Caco-2 (cell line): ENCODE results near the gene PTK7. TPM values are rescaled to one million over a fixed set of nuclear protein-coding genes. Genes with fewer than 3 reads are reported as not detected.

Experiments used
- BruUV-seq: library from RNA; stranded (reverse); fragments of 400-500 nt; replicated peaks from 2 replicates; lab custom pipeline; 2021; lab: Mats Ljungman, UMichigan
- CTCF ChIA-PET: fragments of 300-600 bp; sonication (Branson Sonifier 250); formaldehyde crosslinking; loops from one replicate; lab custom pipeline; 2022; ENCODE audit warnings: antibody characterized with exemption; lab: Charles Lee
- POLR2A ChIA-PET: fragments of 300-600 bp; sonication (Branson Sonifier 250); formaldehyde crosslinking; loops from one replicate; lab custom pipeline; 2022; ENCODE audit warnings: antibody characterized with exemption; lab: Charles Lee
- DNase-seq, 2 experiments: peaks; one replicate each; pipeline versions ENCODE4 v3.0.0 to v3.0.0-alpha.2; 2020 to 2022
- H3K27me3 ChIP-seq: replicated peaks from 2 replicates; pipeline ENCODE4 v1.6.0; 2011; ENCODE audit warnings: low read length; ENCODE audit not compliant: control insufficient read depth, insufficient read depth
- H3K36me3 ChIP-seq: 2 replicates; pipeline ENCODE4 v1.5.1; 2011; ENCODE audit warnings: low read length; ENCODE audit not compliant: control insufficient read depth, insufficient read depth
- H3K4me1 ChIP-seq: fragments of 250-450 bp; sonication (Bioruptor Pico); 2 replicates; pipeline ENCODE4 v1.5.1; 2020; ENCODE audit warnings: mild to moderate bottlenecking
- H3K4me3 ChIP-seq: 2 replicates; pipeline ENCODE4 v1.5.1; 2011; ENCODE audit warnings: low read depth, mild to moderate bottlenecking, control low read depth, low read length
- H3K9me3 ChIP-seq: fragments of 250-450 bp; sonication (Bioruptor Pico); 2 replicates; pipeline ENCODE4 v1.5.1; 2020; ENCODE audit warnings: mild to moderate bottlenecking, moderate library complexity
- H3K27ac Mint-ChIP-seq: one replicate; pipeline ENCODE4 v1.8.0; 2022; ENCODE audit warnings: mixed read lengths; ENCODE audit not compliant: unreplicated experiment
- H3K27me3 Mint-ChIP-seq: one replicate; pipeline ENCODE4 v1.8.0; 2022; ENCODE audit warnings: mixed read lengths; ENCODE audit not compliant: insufficient read depth, unreplicated experiment
- H3K36me3 Mint-ChIP-seq: one replicate; pipeline ENCODE4 v1.8.0; 2022; ENCODE audit warnings: mild to moderate bottlenecking, mixed read lengths; ENCODE audit not compliant: insufficient read depth, unreplicated experiment
- H3K4me1 Mint-ChIP-seq: one replicate; pipeline ENCODE4 v1.8.0; 2022; ENCODE audit warnings: low read depth, mixed read lengths; ENCODE audit not compliant: unreplicated experiment
- H3K4me3 Mint-ChIP-seq: one replicate; pipeline ENCODE4 v1.8.0; 2022; ENCODE audit warnings: mild to moderate bottlenecking, moderate library complexity, mixed read lengths; ENCODE audit not compliant: unreplicated experiment
- H3K9me3 Mint-ChIP-seq: one replicate; pipeline ENCODE4 v1.8.0; 2022; ENCODE audit warnings: mixed read lengths; ENCODE audit not compliant: unreplicated experiment
- intact Hi-C: fragments of 100-400 bp; cut with micrococcal nuclease; formaldehyde crosslinking; loops from one replicate; pipeline ENCODE4 v1.10.0; 2022; ENCODE audit not compliant: unreplicated experiment
- total RNA-seq: library from RNA; stranded (reverse); gene quantifications from 2 replicates; pipeline ENCODE4 v1.2.3, GENCODE V29; 2022
- TF ChIP-seq, protein P1 (sequence below), 2 experiments: fragments of 200-600 bp in 1 of 2; IDR thresholded peaks; 1 replicate in 1 of 2; 2 replicates in 1 of 2; pipeline versions ENCODE4 v1.5.1 to v1.8.0; 2011 to 2022; ENCODE audit warnings: antibody characterized with exemption in 1 of 2, control low read depth in 1 of 2, inconsistent platforms in 1 of 2, low read depth in 1 of 2, low read length in 1 of 2, mild to moderate bottlenecking in 1 of 2, moderate library complexity in 1 of 2; ENCODE audit not compliant: insufficient read depth in 1 of 2, severe bottlenecking in 1 of 2, unreplicated experiment in 1 of 2

Gene PTK7
- total RNA-seq, 1 experiment from 2014 or later = 180 TPM

DNA sequence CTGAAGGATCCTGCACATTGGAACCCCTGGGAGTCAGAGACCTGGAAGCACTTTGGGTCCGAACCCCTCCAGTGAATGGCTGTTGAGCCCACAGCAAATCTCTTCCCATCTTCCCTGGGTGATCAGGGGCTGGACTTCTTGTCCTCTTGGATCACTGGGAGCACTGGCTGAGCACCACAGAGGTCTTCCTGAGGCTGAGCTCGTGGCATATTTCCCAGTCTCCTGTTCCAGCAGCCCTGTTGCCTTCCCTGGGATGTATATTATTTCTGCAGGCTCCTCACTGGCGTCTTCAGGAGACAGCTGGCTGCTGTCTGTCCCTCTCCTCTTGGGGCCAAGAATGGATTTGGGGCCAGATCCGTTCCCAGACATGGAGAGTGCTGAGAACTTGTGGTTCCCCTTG lies 43.4 kb downstream of the PTK7 start:
- peaks cover 13% of the 10 kb centered on the region for H3K4me1 Mint-ChIP-seq
- peaks cover 10% of the 10 kb centered on the region for H3K36me3 Mint-ChIP-seq
- BruUV-seq = no TSS peak
- H3K4me3 ChIP-seq = no peak overlapping the region
- intact Hi-C loops = no loop called here
- ChIA-PET CTCF (no interaction called here), POLR2A (no interaction called here)
- H3K36me3 ChIP-seq = no peaks in the 10 kb centered on the region
- no peak for DNase-seq
- TF ChIP-seq, protein P1, sequence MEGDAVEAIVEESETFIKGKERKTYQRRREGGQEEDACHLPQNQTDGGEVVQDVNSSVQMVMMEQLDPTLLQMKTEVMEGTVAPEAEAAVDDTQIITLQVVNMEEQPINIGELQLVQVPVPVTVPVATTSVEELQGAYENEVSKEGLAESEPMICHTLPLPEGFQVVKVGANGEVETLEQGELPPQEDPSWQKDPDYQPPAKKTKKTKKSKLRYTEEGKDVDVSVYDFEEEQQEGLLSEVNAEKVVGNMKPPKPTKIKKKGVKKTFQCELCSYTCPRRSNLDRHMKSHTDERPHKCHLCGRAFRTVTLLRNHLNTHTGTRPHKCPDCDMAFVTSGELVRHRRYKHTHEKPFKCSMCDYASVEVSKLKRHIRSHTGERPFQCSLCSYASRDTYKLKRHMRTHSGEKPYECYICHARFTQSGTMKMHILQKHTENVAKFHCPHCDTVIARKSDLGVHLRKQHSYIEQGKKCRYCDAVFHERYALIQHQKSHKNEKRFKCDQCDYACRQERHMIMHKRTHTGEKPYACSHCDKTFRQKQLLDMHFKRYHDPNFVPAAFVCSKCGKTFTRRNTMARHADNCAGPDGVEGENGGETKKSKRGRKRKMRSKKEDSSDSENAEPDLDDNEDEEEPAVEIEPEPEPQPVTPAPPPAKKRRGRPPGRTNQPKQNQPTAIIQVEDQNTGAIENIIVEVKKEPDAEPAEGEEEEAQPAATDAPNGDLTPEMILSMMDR (IDR thresholded peaks at IDR 0.05; ENCODE audit: insufficient read depth in 1 of 2, low read depth in 1 of 2, low read length in 1 of 2, severe bottlenecking in 1 of 2, unreplicated experiment in 1 of 2) = no peak
- no peaks in the 10 kb centered on the region for H3K9me3 ChIP-seq
- no peaks in the 10 kb centered on the region for H3K9me3 Mint-ChIP-seq
- H3K27me3 Mint-ChIP-seq = no peaks in the 10 kb centered on the region
- H3K27me3 ChIP-seq = no peaks in the 10 kb centered on the region
- H3K4me3 Mint-ChIP-seq = no peak overlapping the region
- peaks cover 2% of the 10 kb centered on the region for H3K4me1 ChIP-seq
- H3K27ac Mint-ChIP-seq = no peak overlapping the region

DNA sequence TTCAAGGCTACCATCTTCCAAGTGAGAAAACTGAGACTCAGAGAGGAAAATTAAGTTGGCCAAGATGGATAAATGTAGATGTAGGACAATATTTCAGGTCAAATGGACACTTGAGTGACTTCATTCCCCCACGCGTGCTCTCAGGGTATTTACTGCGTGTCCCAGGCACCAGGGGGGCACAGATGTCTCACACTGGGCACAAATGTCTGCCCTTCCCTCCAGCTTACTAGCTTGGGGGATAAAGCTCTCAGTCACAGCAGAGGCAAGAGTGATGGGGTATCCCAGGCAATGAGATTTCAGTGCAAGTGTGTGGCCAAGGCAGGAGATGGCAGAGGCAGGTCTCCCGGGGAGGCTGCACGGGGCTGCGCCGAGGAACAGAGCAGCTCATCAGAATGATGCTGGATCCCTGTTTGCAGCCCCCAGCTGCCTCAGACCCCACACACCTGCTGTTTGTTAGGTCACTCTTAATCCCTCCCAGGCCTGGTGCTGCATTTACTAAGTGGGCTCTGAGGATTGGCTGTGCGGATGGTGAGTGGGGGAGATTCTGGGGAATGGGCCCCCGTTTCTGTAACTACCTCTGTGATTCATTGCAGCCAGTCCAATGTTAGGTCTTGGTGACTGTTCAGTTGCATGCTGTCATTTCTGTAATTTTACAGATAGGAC lies 44.1 kb downstream of the PTK7 start:
- BruUV-seq = no TSS peak
- H3K4me3 ChIP-seq = no peak overlapping the region
- no peaks in the 10 kb centered on the region for H3K27me3 ChIP-seq
- no peaks in the 10 kb centered on the region for H3K9me3 ChIP-seq
- H3K4me1 ChIP-seq = no peaks in the 10 kb centered on the region
- intact Hi-C loops = no loop called here
- H3K4me1 Mint-ChIP-seq = peaks cover 12% of the 10 kb centered on the region
- TF ChIP-seq, protein P1 (IDR thresholded peaks at IDR 0.05; ENCODE audit: insufficient read depth in 1 of 2, low read depth in 1 of 2, low read length in 1 of 2, severe bottlenecking in 1 of 2, unreplicated experiment in 1 of 2) = no peak
- peaks cover 10% of the 10 kb centered on the region for H3K36me3 Mint-ChIP-seq
- no peak for DNase-seq
- POLR2A ChIA-PET = no interaction called here
- H3K9me3 Mint-ChIP-seq = no peaks in the 10 kb centered on the region
- H3K27ac Mint-ChIP-seq = no peak overlapping the region
- no peaks in the 10 kb centered on the region for H3K36me3 ChIP-seq
- CTCF ChIA-PET = no interaction called here
- no peak overlapping the region for H3K4me3 Mint-ChIP-seq
- no peaks in the 10 kb centered on the region for H3K27me3 Mint-ChIP-seq

DNA sequence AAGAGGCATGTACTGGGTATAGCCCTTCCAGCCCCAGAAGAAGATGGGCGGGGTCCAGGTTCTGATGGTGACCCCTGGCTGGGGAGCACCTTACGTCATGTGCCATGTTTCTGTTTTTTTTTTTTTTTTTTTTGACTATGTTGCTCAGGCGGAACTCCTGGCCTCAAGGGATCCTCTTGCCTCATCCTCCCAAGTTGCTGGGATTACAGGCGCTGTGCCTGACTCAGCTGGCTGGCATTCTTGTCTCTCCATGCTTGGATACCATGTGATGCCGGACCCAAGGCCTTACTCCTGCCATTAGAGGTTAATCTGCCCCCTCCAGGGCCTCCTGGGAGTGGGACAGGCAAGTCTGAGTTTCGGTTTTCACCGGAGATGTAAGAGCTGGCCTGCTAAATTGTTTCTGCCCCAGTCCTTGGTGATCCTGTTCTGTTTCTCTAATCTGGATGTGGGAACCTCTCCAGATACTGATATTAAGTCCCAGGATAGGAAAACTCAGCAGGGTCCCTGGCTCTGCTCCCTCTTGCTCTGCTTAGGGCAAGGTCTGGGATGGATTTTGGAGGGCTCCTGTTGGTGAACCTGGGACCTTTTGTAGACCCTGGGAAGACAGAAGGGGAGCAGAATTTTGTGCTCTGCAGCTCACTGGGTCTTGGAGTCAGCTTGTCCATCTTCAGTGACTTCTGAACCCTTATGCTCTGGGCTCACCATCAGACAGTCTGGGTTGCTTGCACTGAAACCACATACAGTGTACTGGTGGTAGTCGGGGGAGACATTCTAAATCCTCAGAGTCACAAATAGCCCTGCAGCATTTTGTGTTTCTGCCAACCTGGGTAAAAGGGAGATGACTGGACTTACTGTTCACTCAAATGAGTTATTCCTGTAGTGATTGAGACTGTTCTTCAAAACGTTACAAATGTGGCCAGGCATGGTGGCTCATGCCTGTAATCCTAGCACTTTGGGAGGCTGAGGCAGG lies 45.1 kb downstream of the PTK7 start:
- no peak overlapping the region for H3K4me3 Mint-ChIP-seq

More for the DNA sequence above, 45.1 kb downstream of the PTK7 start:
- peaks cover 11% of the 10 kb centered on the region for H3K4me1 Mint-ChIP-seq
- POLR2A ChIA-PET = no interaction called here
- H3K9me3 Mint-ChIP-seq = no peaks in the 10 kb centered on the region
- peak in 1 of 2 experiments; percentile 34 for DNase-seq
- TF ChIP-seq, protein P1 (IDR thresholded peaks at IDR 0.05; ENCODE audit: insufficient read depth in 1 of 2, low read depth in 1 of 2, low read length in 1 of 2, severe bottlenecking in 1 of 2, unreplicated experiment in 1 of 2) = no peak
- intact Hi-C loops = no loop called here
- H3K27ac Mint-ChIP-seq = no peak overlapping the region
- Histone ChIP-seq H3K36me3 (no peaks in the 10 kb centered on the region), H3K9me3 (no peaks in the 10 kb centered on the region), H3K4me1 (no peaks in the 10 kb centered on the region), H3K27me3 (no peaks in the 10 kb centered on the region), H3K4me3 (no peak overlapping the region)
- H3K27me3 Mint-ChIP-seq = no peaks in the 10 kb centered on the region
- H3K36me3 Mint-ChIP-seq = peaks cover 10% of the 10 kb centered on the region
- CTCF ChIA-PET = no interaction called here
- BruUV-seq = no TSS peak
